Prostate gland (tissue), 2 donors: ENCODE data around the gene PDE2A.

Experiments
- CTCF ChIP-seq, 4 experiments: fragments of 200-600 bp in 2 of 4; fragments of 450-650 bp in 2 of 4; sonication (generic) in 2 of 4; IDR thresholded peaks; 1 replicate in 3 of 4; 2 replicates in 1 of 4; pipeline ENCODE4 v1.5.1; 2016 to 2019; ENCODE audit warnings: antibody characterized with exemption in 4 of 4, mild to moderate bottlenecking in 2 of 4, moderate library complexity in 2 of 4
- POLR2A ChIP-seq: fragments of 450-650 bp; IDR thresholded peaks from one replicate; pipeline ENCODE4 v1.6.1; 2016; ENCODE audit warnings: antibody characterized with exemption, mild to moderate bottlenecking
- POLR2AphosphoS5 ChIP-seq: sonication (generic); formaldehyde crosslinking; IDR thresholded peaks from one replicate; pipeline ENCODE4 v1.6.1; 2017; ENCODE audit warnings: antibody characterized with exemption

- TF ChIP-seq CTCF (IDR thresholded peaks at IDR 0.05) (no peak), POLR2AphosphoS5 (no peak), POLR2A (no peak)
Observed at GRCh38 chr11:72578051-72578450, 96.2 kb downstream of the PDE2A start.
